Measurements from ENCODE around the gene ATP8A1. TPM values are rescaled to one million over a fixed set of nuclear protein-coding genes. Genes with fewer than 3 reads are reported as not detected.

ATP8A1 gene
- total RNA-seq, 4 donors from 2014 or later: 5.9 to 16.5 (median 7.3) TPM

GRCh38 chr4:42392436-42392835 is 264.5 kb downstream of the ATP8A1 start:
- H3K36me3 ChIP-seq: no peaks in the 10 kb centered on the region
- H3K9me3 ChIP-seq: no peaks in the 10 kb centered on the region
- WGBS: 84% methylated on average over 4 of the region's 4 CpGs
- no peak for DNase-seq (ENCODE audit: low spot score in 2 of 2)
- TF ChIP-seq POLR2AphosphoS5 (IDR thresholded peaks at IDR 0.05) (no peak), EP300 (IDR thresholded peaks at IDR 0.05) (no peak), POLR2A (IDR thresholded peaks at IDR 0.05) (no peak)
- TF ChIP-seq, protein P1, sequence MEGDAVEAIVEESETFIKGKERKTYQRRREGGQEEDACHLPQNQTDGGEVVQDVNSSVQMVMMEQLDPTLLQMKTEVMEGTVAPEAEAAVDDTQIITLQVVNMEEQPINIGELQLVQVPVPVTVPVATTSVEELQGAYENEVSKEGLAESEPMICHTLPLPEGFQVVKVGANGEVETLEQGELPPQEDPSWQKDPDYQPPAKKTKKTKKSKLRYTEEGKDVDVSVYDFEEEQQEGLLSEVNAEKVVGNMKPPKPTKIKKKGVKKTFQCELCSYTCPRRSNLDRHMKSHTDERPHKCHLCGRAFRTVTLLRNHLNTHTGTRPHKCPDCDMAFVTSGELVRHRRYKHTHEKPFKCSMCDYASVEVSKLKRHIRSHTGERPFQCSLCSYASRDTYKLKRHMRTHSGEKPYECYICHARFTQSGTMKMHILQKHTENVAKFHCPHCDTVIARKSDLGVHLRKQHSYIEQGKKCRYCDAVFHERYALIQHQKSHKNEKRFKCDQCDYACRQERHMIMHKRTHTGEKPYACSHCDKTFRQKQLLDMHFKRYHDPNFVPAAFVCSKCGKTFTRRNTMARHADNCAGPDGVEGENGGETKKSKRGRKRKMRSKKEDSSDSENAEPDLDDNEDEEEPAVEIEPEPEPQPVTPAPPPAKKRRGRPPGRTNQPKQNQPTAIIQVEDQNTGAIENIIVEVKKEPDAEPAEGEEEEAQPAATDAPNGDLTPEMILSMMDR (IDR thresholded peaks at IDR 0.05): no peak
- H3K4me1 ChIP-seq: peaks cover 11% of the 10 kb centered on the region
- peaks cover 17% of the 10 kb centered on the region for H3K27me3 ChIP-seq
- H3K27ac ChIP-seq: no peak overlapping the region
- H3K4me3 ChIP-seq: no peak overlapping the region

DNA sequence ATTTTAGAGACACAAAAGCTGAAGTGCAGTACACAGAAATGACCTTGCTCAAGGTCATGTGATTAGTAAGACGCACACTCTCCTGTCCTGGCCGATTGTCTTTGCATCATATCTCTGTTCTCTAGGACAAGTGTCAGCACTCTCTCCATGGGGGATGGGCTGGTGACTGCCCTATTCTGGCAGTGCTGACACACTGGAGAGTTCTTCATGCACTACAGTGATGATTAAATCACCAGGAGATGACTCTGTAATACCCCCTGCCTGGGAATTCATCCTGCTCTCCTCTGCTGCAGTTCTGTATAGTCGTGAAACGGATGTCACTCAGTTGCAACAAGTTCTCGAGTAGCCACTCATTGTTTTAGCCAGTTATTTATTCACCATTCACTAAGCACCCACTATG is 264.9 kb downstream of the ATP8A1 start:
- Histone ChIP-seq H3K4me3 (no peak overlapping the region), H3K36me3 (no peaks in the 10 kb centered on the region), H3K9me3 (no peaks in the 10 kb centered on the region), H3K4me1 (peaks cover 7% of the 10 kb centered on the region), H3K27me3 (peaks cover 13% of the 10 kb centered on the region), H3K27ac (no peak overlapping the region)
- DNase-seq (ENCODE audit: low spot score in 2 of 2): no peak
- TF ChIP-seq POLR2AphosphoS5 (IDR thresholded peaks at IDR 0.05): no peak
- TF ChIP-seq EP300 (IDR thresholded peaks at IDR 0.05): no peak
- no peak for TF ChIP-seq POLR2A (IDR thresholded peaks at IDR 0.05)
- TF ChIP-seq, protein P1 (IDR thresholded peaks at IDR 0.05): no peak
- WGBS: 77% methylated on average over 5 of the region's 5 CpGs

- H3K4me1 ChIP-seq: peaks cover under 1% of the 10 kb centered on the region
- 57% methylated on average over 2 of the region's 2 CpGs for WGBS
Measured at GRCh38 chr4:42391355-42391664, 265.6 kb downstream of the ATP8A1 start.

DNA sequence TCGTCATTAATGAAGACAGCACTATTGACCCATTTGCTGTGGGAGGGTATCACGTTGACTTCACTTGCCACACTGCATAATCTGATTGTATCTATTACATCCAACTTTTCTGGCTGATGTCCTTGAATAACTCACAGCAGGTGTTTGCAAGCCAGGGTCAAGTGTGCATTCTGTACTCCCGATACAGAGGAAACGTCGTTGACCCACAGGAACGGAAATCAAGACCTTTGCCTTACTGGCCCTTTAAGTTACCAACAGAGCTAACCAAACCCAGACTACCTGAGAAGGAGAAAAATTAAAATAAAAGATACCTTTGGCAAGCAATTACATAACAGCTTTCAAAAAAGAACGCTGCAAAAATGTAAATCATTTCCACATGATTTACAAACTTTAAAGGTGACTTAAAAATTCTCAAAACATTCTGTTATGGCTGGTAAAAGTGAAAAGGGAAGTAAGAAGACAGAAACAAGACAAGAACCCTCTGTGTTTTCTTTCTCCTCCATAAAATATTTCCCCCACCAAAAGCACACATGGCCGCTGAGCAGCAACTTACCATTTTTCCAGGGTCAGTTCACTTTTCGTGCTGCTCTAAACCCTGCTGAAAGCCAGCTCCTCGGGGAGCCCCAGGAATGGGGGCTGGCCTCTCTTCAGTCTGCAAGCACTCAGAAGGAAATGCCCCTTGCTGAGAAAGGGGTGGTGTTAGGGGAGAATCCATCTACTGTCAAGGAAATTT is 266.1 kb downstream of the ATP8A1 start:
- Histone ChIP-seq H3K9me3 (no peaks in the 10 kb centered on the region), H3K4me1 (no peaks in the 10 kb centered on the region), H3K4me3 (no peak overlapping the region), H3K27ac (no peak overlapping the region), H3K27me3 (peaks cover 4% of the 10 kb centered on the region), H3K36me3 (no peaks in the 10 kb centered on the region)
- DNase-seq (ENCODE audit: low spot score in 2 of 2): no peak
- TF ChIP-seq POLR2A (IDR thresholded peaks at IDR 0.05) (no peak), EP300 (IDR thresholded peaks at IDR 0.05) (no peak), POLR2AphosphoS5 (IDR thresholded peaks at IDR 0.05) (no peak)
- TF ChIP-seq, protein P1 (IDR thresholded peaks at IDR 0.05): no peak
- WGBS: 48% methylated on average over 10 of the region's 10 CpGs

More at GRCh38 chr4:42391355-42391664, 265.6 kb downstream of the ATP8A1 start:
- H3K4me3 ChIP-seq: no peak overlapping the region
- no peaks in the 10 kb centered on the region for H3K9me3 ChIP-seq
- peaks cover 6% of the 10 kb centered on the region for H3K27me3 ChIP-seq
- DNase-seq (ENCODE audit: low spot score in 2 of 2): no peak
- H3K36me3 ChIP-seq: no peaks in the 10 kb centered on the region
- no peak overlapping the region for H3K27ac ChIP-seq
- TF ChIP-seq, protein P1 (IDR thresholded peaks at IDR 0.05): no peak
- no peak for TF ChIP-seq EP300 (IDR thresholded peaks at IDR 0.05)
- TF ChIP-seq POLR2AphosphoS5 (IDR thresholded peaks at IDR 0.05): no peak
- TF ChIP-seq POLR2A (IDR thresholded peaks at IDR 0.05): no peak

- Histone ChIP-seq H3K9me3 (no peaks in the 10 kb centered on the region), H3K4me1 (no peaks in the 10 kb centered on the region), H3K4me3 (no peak overlapping the region), H3K36me3 (no peaks in the 10 kb centered on the region), H3K27me3 (no peaks in the 10 kb centered on the region), H3K27ac (no peak overlapping the region)
- no peak for DNase-seq (ENCODE audit: low spot score in 2 of 2)
- TF ChIP-seq, protein P1 (IDR thresholded peaks at IDR 0.05): no peak
- TF ChIP-seq EP300 (IDR thresholded peaks at IDR 0.05): no peak
- TF ChIP-seq POLR2A (IDR thresholded peaks at IDR 0.05): no peak
- TF ChIP-seq POLR2AphosphoS5 (IDR thresholded peaks at IDR 0.05): no peak
- WGBS: 89% methylated on average over 1 of the region's 1 CpG
Measured at GRCh38 chr4:42385516-42385915, 271.4 kb downstream of the ATP8A1 start.
